Body of pancreas (tissue), 4 donors: ENCODE measurements around the gene MGAT4D.

Source experiments
- POLR2A ChIP-seq, 3 donors: fragments of 450-650 bp; IDR thresholded peaks; one replicate each; pipeline ENCODE4 v1.6.1; 2016; ENCODE audit warnings: antibody characterized with exemption in 3 of 3, mild to moderate bottlenecking in 2 of 3
- TF ChIP-seq, protein P1 (sequence below), 7 experiments: fragments of 450-650 bp in 4 of 7; fragments of 200-600 bp in 3 of 7; sonication (generic) in 3 of 7; IDR thresholded peaks; one replicate each; pipeline ENCODE4 v1.5.1; 2016 to 2019; ENCODE audit warnings: antibody characterized with exemption in 7 of 7

DNA sequence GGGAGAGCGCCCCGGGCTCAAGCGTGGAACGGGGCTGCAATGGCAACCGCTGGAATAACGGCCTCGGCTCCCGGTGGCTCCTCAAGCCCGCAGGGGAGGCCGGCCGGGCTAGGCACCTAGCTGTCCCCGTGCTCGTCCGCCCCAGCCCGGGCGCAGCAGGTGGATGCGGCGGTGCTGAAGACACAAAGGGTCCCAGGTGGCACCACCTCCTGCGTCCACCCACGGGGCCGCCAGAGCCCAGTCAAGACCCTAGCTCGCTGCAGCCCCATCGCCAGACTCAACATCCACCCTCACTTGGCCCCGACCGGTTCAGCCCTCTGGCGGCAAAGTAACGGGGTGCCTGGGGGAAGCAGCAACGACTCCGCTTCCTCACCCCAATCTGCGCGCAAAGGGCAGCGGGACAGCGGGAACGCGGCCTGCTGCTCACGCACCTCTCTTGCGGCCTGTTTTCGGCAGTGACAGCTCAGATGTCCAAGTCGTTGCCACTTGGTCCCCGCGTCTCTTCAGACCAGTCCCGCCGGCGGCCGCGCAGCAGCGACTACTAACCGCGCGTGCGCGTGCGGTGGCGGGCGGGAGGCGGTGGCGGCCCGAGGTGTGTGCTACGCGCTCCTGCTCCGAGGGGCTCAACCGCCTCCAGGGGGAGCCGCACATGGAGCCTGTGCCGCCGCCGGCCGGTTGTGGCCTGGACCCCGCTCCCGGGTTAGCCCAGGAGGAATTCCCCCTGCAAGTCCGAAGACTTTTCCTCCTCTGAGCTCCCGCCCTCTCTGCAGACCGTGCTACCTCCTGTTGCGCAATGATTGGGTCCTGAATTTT, 70.8 kb downstream of the MGAT4D start, which contains the start of gene CLGN:
- TF ChIP-seq, protein P1, sequence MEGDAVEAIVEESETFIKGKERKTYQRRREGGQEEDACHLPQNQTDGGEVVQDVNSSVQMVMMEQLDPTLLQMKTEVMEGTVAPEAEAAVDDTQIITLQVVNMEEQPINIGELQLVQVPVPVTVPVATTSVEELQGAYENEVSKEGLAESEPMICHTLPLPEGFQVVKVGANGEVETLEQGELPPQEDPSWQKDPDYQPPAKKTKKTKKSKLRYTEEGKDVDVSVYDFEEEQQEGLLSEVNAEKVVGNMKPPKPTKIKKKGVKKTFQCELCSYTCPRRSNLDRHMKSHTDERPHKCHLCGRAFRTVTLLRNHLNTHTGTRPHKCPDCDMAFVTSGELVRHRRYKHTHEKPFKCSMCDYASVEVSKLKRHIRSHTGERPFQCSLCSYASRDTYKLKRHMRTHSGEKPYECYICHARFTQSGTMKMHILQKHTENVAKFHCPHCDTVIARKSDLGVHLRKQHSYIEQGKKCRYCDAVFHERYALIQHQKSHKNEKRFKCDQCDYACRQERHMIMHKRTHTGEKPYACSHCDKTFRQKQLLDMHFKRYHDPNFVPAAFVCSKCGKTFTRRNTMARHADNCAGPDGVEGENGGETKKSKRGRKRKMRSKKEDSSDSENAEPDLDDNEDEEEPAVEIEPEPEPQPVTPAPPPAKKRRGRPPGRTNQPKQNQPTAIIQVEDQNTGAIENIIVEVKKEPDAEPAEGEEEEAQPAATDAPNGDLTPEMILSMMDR (IDR thresholded peaks at IDR 0.05): peak in 6 of 7 experiments; percentile 33 to 55 (median 42)
- peak; percentile 22 to 30 (median 24) for TF ChIP-seq POLR2A (IDR thresholded peaks at IDR 0.05)
